ENCODE measurements around the gene RAD23B. TPM values are rescaled to one million over a fixed set of nuclear protein-coding genes. Genes with fewer than 3 reads are reported as not detected.

Gene RAD23B
- total RNA-seq, 4 donors from 2014 or later: 45.7 to 57.4 (median 50.5) TPM

DNA sequence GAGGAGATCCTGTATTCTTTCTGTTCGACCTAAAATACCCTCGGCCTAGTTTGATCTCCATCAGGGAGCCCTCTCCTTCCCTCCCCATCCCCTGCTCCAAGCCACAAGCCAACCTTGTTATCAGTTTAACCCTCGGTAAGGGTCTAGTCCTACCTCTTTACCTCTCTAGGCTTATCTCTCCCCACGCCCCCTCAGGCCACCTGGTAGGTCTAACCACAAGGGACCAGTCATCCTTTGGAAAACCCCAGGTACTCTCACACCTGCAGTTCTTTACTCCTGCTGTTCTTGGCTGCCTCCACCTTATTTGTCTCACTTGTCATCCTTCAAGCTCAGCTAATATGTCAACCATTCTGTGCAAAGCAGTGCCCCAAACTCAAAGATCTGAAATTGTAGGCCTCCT lies 78.7 kb downstream of the RAD23B start:
- no peak for DNase-seq
- no peak overlapping the region for H3K27ac ChIP-seq
- TF ChIP-seq, protein P1, sequence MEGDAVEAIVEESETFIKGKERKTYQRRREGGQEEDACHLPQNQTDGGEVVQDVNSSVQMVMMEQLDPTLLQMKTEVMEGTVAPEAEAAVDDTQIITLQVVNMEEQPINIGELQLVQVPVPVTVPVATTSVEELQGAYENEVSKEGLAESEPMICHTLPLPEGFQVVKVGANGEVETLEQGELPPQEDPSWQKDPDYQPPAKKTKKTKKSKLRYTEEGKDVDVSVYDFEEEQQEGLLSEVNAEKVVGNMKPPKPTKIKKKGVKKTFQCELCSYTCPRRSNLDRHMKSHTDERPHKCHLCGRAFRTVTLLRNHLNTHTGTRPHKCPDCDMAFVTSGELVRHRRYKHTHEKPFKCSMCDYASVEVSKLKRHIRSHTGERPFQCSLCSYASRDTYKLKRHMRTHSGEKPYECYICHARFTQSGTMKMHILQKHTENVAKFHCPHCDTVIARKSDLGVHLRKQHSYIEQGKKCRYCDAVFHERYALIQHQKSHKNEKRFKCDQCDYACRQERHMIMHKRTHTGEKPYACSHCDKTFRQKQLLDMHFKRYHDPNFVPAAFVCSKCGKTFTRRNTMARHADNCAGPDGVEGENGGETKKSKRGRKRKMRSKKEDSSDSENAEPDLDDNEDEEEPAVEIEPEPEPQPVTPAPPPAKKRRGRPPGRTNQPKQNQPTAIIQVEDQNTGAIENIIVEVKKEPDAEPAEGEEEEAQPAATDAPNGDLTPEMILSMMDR (IDR thresholded peaks at IDR 0.05): no peak
- no peak for TF ChIP-seq POLR2A (IDR thresholded peaks at IDR 0.05)
- no peaks in the 10 kb centered on the region for H3K36me3 ChIP-seq
- no peaks in the 10 kb centered on the region for H3K4me1 ChIP-seq
- H3K27me3 ChIP-seq: no peaks in the 10 kb centered on the region
- no peaks in the 10 kb centered on the region for H3K9me3 ChIP-seq
- H3K4me3 ChIP-seq: no peak overlapping the region

GRCh38 chr9:107363516-107364152 lies 80.6 kb downstream of the RAD23B start:
- Histone ChIP-seq H3K27ac (no peak overlapping the region), H3K4me1 (no peaks in the 10 kb centered on the region), H3K9me3 (no peaks in the 10 kb centered on the region), H3K4me3 (no peak overlapping the region), H3K36me3 (no peaks in the 10 kb centered on the region), H3K27me3 (no peaks in the 10 kb centered on the region)
- TF ChIP-seq POLR2A (IDR thresholded peaks at IDR 0.05): no peak
- TF ChIP-seq, protein P1 (IDR thresholded peaks at IDR 0.05): no peak
- DNase-seq: no peak

GRCh38 chr9:107367727-107368502 lies 84.8 kb downstream of the RAD23B start:
- H3K36me3 ChIP-seq: no peaks in the 10 kb centered on the region
- TF ChIP-seq, protein P1 (IDR thresholded peaks at IDR 0.05): no peak
- TF ChIP-seq POLR2A (IDR thresholded peaks at IDR 0.05): no peak
- no peaks in the 10 kb centered on the region for H3K9me3 ChIP-seq
- H3K27ac ChIP-seq: no peak overlapping the region
- no peak overlapping the region for H3K4me3 ChIP-seq
- H3K27me3 ChIP-seq: no peaks in the 10 kb centered on the region
- H3K4me1 ChIP-seq: no peaks in the 10 kb centered on the region
- DNase-seq: no peak

DNA sequence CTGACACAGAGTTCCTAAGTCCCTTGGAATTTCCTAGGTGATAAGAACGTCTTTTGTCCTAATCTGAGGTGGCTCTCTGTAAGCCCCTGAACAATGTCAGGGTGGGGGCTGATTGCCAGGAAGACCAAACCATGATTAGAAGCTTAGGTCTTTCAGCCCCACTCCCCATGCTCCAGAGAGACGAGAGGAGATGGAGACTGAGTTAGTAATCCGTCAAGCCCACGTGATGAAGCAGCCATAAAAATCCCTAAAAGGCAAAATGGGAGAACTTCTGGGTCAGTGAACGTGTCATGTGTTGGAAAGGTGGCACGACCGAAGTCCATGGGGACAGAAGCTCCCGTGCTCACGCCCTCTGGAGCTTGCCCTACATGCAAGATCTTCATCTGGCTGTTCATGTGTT lies 85.6 kb downstream of the RAD23B start:
- no peaks in the 10 kb centered on the region for H3K9me3 ChIP-seq
- TF ChIP-seq, protein P1 (IDR thresholded peaks at IDR 0.05): no peak
- no peak for TF ChIP-seq POLR2A (IDR thresholded peaks at IDR 0.05)
- H3K36me3 ChIP-seq: no peaks in the 10 kb centered on the region
- no peaks in the 10 kb centered on the region for H3K27me3 ChIP-seq
- H3K4me1 ChIP-seq: no peaks in the 10 kb centered on the region
- peak in 2 of 3 donors; percentile 71 to 75 for DNase-seq
- peak overlapping the region in 1 of 4 donors; percentile 68 for H3K27ac ChIP-seq
- H3K4me3 ChIP-seq: no peak overlapping the region

DNA sequence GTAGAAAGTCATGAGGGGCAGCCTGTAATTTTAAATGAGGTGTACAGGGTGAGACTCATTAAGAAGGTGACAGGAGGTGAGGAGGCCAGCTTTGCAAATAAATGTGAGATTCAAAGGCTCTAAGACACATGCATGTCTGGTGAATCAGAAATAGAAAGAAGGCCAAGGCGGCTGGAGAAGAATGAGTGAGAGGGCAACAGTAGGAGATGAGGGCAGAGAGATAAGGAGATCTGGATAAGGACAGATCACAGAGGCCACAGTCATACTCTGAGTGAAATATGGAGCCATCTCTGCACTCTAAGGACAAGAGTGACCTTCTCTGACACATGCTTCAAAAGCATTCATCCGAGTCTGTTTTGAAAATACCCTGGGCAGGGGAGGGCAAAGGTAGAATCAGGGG lies 90.7 kb downstream of the RAD23B start:
- no peaks in the 10 kb centered on the region for H3K36me3 ChIP-seq
- H3K4me1 ChIP-seq: no peaks in the 10 kb centered on the region
- H3K4me3 ChIP-seq: no peak overlapping the region
- no peak for TF ChIP-seq POLR2A (IDR thresholded peaks at IDR 0.05)
- TF ChIP-seq, protein P1 (IDR thresholded peaks at IDR 0.05): no peak
- H3K27ac ChIP-seq: no peak overlapping the region
- H3K9me3 ChIP-seq: no peaks in the 10 kb centered on the region
- DNase-seq: no peak
- H3K27me3 ChIP-seq: no peaks in the 10 kb centered on the region

Data from Peyer's patch (tissue), 4 donors.